Smooth muscle cell (in vitro differentiated cells): ENCODE results near the gene STON1. TPM values are rescaled to one million over a fixed set of nuclear protein-coding genes. Genes with fewer than 3 reads are reported as not detected.
A peak's percentile ranks its signal among the peaks of the same experiment; 100 is the strongest.

ENCODE experiments used
- DNase-seq: peaks from one replicate; lab custom pipeline; 2025; ENCODE audit not compliant: unreplicated experiment; lab: John Stamatoyannopoulos, UW
- H2AFZ ChIP-seq: fragments of 200-600 bp; sonication (generic); 2 replicates; pipeline ENCODE4 v1.6.0; 2016; ENCODE audit warnings: antibody characterized with exemption, low read depth, mild to moderate bottlenecking
- H3F3A ChIP-seq: fragments of 200-600 bp; sonication (generic); 2 replicates; pipeline ENCODE4 v1.6.0; 2017; ENCODE audit warnings: antibody characterized with exemption, low read depth
- H3K27ac ChIP-seq: fragments of 200-600 bp; sonication (generic); 2 replicates; pipeline ENCODE4 v1.5.1; 2016; ENCODE audit warnings: low read depth, mild to moderate bottlenecking
- H3K27me3 ChIP-seq: fragments of 200-600 bp; sonication (generic); 2 replicates; pipeline ENCODE4 v1.6.1; 2016; ENCODE audit warnings: low read depth, mild to moderate bottlenecking
- H3K36me3 ChIP-seq: fragments of 200-600 bp; sonication (generic); 2 replicates; pipeline ENCODE4 v1.5.1; 2016; ENCODE audit warnings: low read depth
- H3K4me1 ChIP-seq: fragments of 200-600 bp; sonication (generic); 2 replicates; pipeline ENCODE4 v1.5.1; 2016; ENCODE audit warnings: low read depth
- H3K4me2 ChIP-seq: fragments of 200-600 bp; sonication (generic); 2 replicates; pipeline ENCODE4 v1.6.0; 2016; ENCODE audit warnings: mild to moderate bottlenecking
- H3K4me3 ChIP-seq: fragments of 200-600 bp; sonication (generic); 2 replicates; pipeline ENCODE4 v1.5.1; 2016; ENCODE audit warnings: mild to moderate bottlenecking
- H3K79me2 ChIP-seq: fragments of 200-600 bp; sonication (generic); 2 replicates; pipeline ENCODE4 v1.6.0; 2016; ENCODE audit warnings: low read depth, mild to moderate bottlenecking
- H3K9ac ChIP-seq: fragments of 200-600 bp; sonication (generic); 2 replicates; pipeline ENCODE4 v1.6.0; 2016; ENCODE audit warnings: low read depth
- H3K9me3 ChIP-seq: fragments of 200-600 bp; sonication (generic); replicated peaks from 2 replicates; pipeline ENCODE4 v1.5.1; 2016; ENCODE audit warnings: low read depth
- H4K20me1 ChIP-seq: fragments of 200-600 bp; sonication (generic); 2 replicates; pipeline ENCODE4 v1.6.0; 2016; ENCODE audit warnings: low read depth
- CTCF ChIP-seq: fragments of 200-600 bp; sonication (generic); IDR thresholded peaks from 2 replicates; pipeline ENCODE4 v1.5.1; 2017; ENCODE audit warnings: borderline replicate concordance, mild to moderate bottlenecking, antibody characterized with exemption; ENCODE audit not compliant: insufficient read depth, poor library complexity, severe bottlenecking
- WGBS: methylation state at CpG from one replicate; pipeline ENCODE4 v1.1.7; 2016; ENCODE audit warnings: low lambda C conversion rate; 5-methylcytosine and 5-hydroxymethylcytosine counted together
- polyA plus RNA-seq: library from polyadenylated mRNA; unstranded; fragments of >200 nt; fragmentation: Nextera tagmentation; extraction: Ambion mirVana; gene quantifications from 2 replicates; pipeline ENCODE4 v1.2.1, GENCODE V29; 2016
- total RNA-seq: library from RNA; depleted of rRNA; stranded (reverse); fragments of >200 nt; gene quantifications from 2 replicates; pipeline ENCODE4 v1.2.3, GENCODE V29; 2014

The STON1 gene
- total and polyA plus RNA-seq, 2 experiments from 2014 or later = 15.3 to 56.6 TPM

- Histone ChIP-seq H3K4me1 (peaks cover 46% of the 10 kb centered on the region), H3K79me2 (no peaks in the 10 kb centered on the region), H3K27ac (peak overlapping the region; percentile 87), H3K4me2 (peak overlapping the region; percentile 51), H2AFZ (no peak overlapping the region), H4K20me1 (no peaks in the 10 kb centered on the region), H3K27me3 (no peaks in the 10 kb centered on the region), H3K9me3 (no peaks in the 10 kb centered on the region), H3K4me3 (no peak overlapping the region), H3K9ac (no peak overlapping the region), H3K36me3 (no peaks in the 10 kb centered on the region), H3F3A (peaks cover 26% of the 10 kb centered on the region)
- 43% methylated on average over 3 of the region's 3 CpGs for WGBS
- no peak for DNase-seq
- TF ChIP-seq CTCF = no peak
These were observed 18.0 kb upstream of the STON1 start for GRCh38 chr2:48511849-48512470.

GRCh38 chr2:48512571-48512970, 17.4 kb upstream of the STON1 start:
- 52% methylated on average over 4 of the region's 4 CpGs for WGBS
- no peak overlapping the region for H3K4me3 ChIP-seq
- peaks cover 26% of the 10 kb centered on the region for H3F3A ChIP-seq
- H2AFZ ChIP-seq = no peak overlapping the region
- no peaks in the 10 kb centered on the region for H3K27me3 ChIP-seq
- no peaks in the 10 kb centered on the region for H3K36me3 ChIP-seq
- H3K27ac ChIP-seq = peak overlapping the region; percentile 87
- no peaks in the 10 kb centered on the region for H4K20me1 ChIP-seq
- H3K4me1 ChIP-seq = peaks cover 46% of the 10 kb centered on the region
- no peak for TF ChIP-seq CTCF
- peak overlapping the region; percentile 51 for H3K4me2 ChIP-seq
- H3K79me2 ChIP-seq = no peaks in the 10 kb centered on the region
- no peaks in the 10 kb centered on the region for H3K9me3 ChIP-seq
- no peak overlapping the region for H3K9ac ChIP-seq
- DNase-seq = no peak

- H3K9ac ChIP-seq = no peak overlapping the region
- peak overlapping the region; percentile 59 for H3K27ac ChIP-seq
- no peak overlapping the region for H2AFZ ChIP-seq
- no peaks in the 10 kb centered on the region for H3K27me3 ChIP-seq
- no peaks in the 10 kb centered on the region for H3K9me3 ChIP-seq
- no peak overlapping the region for H3K4me3 ChIP-seq
- H3K4me1 ChIP-seq = peaks cover 33% of the 10 kb centered on the region
- DNase-seq = no peak
- no peaks in the 10 kb centered on the region for H4K20me1 ChIP-seq
- 79% methylated on average over 9 of the region's 9 CpGs for WGBS
- H3F3A ChIP-seq = peaks cover 22% of the 10 kb centered on the region
- no peak for TF ChIP-seq CTCF
- H3K36me3 ChIP-seq = no peaks in the 10 kb centered on the region
- H3K4me2 ChIP-seq = no peak overlapping the region
- H3K79me2 ChIP-seq = no peaks in the 10 kb centered on the region
These were observed 15.5 kb upstream of the STON1 start for GRCh38 chr2:48514348-48515003.
